A549 (cell line): ENCODE measurements around the gene OGDH.

Experiments
- CBX8 ChIP-seq: fragments of 200-600 bp; sonication (generic); IDR thresholded peaks from 2 replicates; pipeline ENCODE4 v1.6.1; 2016
- GATA3 ChIP-seq: IDR thresholded peaks from 2 replicates; pipeline ENCODE4 v1.6.1; 2012; ENCODE audit warnings: borderline replicate concordance
- HDAC2 ChIP-seq: fragments of 200-600 bp; sonication (generic); IDR thresholded peaks from 2 replicates; pipeline ENCODE4 v1.6.1; 2016
- POLR2A ChIP-seq: IDR thresholded peaks from 2 replicates; pipeline ENCODE4 v1.6.1; 2012; ENCODE audit warnings: mild to moderate bottlenecking, low read length
- RFX5 ChIP-seq: fragments of 450-650 bp; IDR thresholded peaks from 2 replicates; pipeline ENCODE4 v1.7.1; 2014; ENCODE audit warnings: antibody characterized with exemption, mild to moderate bottlenecking, moderate library complexity
- TF ChIP-seq, protein P1 (sequence below): fragments of >200 bp; sonication (Bioruptor Twin); formaldehyde crosslinking; IDR thresholded peaks from 3 replicates; pipeline ENCODE4 v1.5.1; 2016
- TF ChIP-seq, protein P2 (sequence below): IDR thresholded peaks from 2 replicates; pipeline ENCODE4 v1.6.1; 2012
- TF ChIP-seq, protein P3 (sequence below): fragments of 200-600 bp; sonication (generic); IDR thresholded peaks from 2 replicates; pipeline ENCODE4 v1.6.1; 2016; ENCODE audit warnings: antibody characterized with exemption, mild to moderate bottlenecking, moderate library complexity
- TF ChIP-seq, protein P4 (sequence below): fragments of 450-650 bp; IDR thresholded peaks from 2 replicates; pipeline ENCODE4 v1.6.1; 2014; ENCODE audit warnings: antibody characterized with exemption

DNA sequence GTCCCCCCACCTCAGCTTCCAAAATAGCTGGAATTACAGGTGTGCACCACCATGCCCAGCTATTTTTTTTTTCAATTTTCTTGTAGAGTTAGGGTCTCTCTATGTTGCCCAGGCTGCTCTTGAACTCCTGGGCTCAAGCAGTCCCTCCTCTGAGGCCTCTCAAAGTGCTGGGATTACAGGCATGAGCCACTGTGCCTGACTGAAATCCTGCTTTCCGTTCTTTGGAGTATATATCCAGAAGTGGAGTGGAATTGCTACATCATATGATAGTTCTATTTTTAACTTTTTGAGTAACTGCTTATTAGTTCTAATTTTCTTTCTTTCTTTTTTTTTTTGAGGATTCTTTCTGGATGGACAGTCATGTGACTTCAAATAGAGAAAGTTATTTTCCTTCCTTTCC is 79.3 kb downstream of the OGDH start:
- TF ChIP-seq, protein P1, sequence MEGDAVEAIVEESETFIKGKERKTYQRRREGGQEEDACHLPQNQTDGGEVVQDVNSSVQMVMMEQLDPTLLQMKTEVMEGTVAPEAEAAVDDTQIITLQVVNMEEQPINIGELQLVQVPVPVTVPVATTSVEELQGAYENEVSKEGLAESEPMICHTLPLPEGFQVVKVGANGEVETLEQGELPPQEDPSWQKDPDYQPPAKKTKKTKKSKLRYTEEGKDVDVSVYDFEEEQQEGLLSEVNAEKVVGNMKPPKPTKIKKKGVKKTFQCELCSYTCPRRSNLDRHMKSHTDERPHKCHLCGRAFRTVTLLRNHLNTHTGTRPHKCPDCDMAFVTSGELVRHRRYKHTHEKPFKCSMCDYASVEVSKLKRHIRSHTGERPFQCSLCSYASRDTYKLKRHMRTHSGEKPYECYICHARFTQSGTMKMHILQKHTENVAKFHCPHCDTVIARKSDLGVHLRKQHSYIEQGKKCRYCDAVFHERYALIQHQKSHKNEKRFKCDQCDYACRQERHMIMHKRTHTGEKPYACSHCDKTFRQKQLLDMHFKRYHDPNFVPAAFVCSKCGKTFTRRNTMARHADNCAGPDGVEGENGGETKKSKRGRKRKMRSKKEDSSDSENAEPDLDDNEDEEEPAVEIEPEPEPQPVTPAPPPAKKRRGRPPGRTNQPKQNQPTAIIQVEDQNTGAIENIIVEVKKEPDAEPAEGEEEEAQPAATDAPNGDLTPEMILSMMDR, result no peak
- no peak for TF ChIP-seq CBX8
- TF ChIP-seq, protein P2, sequence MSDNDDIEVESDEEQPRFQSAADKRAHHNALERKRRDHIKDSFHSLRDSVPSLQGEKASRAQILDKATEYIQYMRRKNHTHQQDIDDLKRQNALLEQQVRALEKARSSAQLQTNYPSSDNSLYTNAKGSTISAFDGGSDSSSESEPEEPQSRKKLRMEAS, result no peak
- TF ChIP-seq, protein P3, sequence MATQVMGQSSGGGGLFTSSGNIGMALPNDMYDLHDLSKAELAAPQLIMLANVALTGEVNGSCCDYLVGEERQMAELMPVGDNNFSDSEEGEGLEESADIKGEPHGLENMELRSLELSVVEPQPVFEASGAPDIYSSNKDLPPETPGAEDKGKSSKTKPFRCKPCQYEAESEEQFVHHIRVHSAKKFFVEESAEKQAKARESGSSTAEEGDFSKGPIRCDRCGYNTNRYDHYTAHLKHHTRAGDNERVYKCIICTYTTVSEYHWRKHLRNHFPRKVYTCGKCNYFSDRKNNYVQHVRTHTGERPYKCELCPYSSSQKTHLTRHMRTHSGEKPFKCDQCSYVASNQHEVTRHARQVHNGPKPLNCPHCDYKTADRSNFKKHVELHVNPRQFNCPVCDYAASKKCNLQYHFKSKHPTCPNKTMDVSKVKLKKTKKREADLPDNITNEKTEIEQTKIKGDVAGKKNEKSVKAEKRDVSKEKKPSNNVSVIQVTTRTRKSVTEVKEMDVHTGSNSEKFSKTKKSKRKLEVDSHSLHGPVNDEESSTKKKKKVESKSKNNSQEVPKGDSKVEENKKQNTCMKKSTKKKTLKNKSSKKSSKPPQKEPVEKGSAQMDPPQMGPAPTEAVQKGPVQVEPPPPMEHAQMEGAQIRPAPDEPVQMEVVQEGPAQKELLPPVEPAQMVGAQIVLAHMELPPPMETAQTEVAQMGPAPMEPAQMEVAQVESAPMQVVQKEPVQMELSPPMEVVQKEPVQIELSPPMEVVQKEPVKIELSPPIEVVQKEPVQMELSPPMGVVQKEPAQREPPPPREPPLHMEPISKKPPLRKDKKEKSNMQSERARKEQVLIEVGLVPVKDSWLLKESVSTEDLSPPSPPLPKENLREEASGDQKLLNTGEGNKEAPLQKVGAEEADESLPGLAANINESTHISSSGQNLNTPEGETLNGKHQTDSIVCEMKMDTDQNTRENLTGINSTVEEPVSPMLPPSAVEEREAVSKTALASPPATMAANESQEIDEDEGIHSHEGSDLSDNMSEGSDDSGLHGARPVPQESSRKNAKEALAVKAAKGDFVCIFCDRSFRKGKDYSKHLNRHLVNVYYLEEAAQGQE, result no peak
- TF ChIP-seq HDAC2, result no peak
- TF ChIP-seq POLR2A, result no peak
- no peak for TF ChIP-seq GATA3
- no peak for TF ChIP-seq RFX5
- TF ChIP-seq, protein P4, sequence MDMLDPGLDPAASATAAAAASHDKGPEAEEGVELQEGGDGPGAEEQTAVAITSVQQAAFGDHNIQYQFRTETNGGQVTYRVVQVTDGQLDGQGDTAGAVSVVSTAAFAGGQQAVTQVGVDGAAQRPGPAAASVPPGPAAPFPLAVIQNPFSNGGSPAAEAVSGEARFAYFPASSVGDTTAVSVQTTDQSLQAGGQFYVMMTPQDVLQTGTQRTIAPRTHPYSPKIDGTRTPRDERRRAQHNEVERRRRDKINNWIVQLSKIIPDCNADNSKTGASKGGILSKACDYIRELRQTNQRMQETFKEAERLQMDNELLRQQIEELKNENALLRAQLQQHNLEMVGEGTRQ, result no peak
